ENCODE results near the gene MATN3. TPM values are rescaled to one million over a fixed set of nuclear protein-coding genes. Genes with fewer than 3 reads are reported as not detected.

The MATN3 gene
- total and polyA plus RNA-seq, 9 of the 15 experiments (the other 6 are each of a cell fraction or from before 2014, with no cell fraction given), result not detected

- Histone ChIP-seq H3K4me2 (ENCODE audit: insufficient read depth, low read length) (0 out of 2 replicates have a peak overlapping the region, but pooled peaks have one; percentile 13), H3K27ac (ENCODE audit: extremely low read depth, low read depth, low read length) (no peak overlapping the region), H3K79me2 (ENCODE audit: control insufficient read depth, insufficient read depth, low read length) (no peaks in the 10 kb centered on the region), H3K4me1 (replicated peaks in 1 of 2; ENCODE audit: control insufficient read depth in 2 of 2, insufficient read depth in 2 of 2, low read length in 2 of 2) (peaks cover 0 to 11% of the 10 kb centered on the region in 2 experiments; a peak in 2 of 5 replicates), H3K27me3 (ENCODE audit: control insufficient read depth in 2 of 2, insufficient read depth in 2 of 2, low read length in 2 of 2) (peaks cover 21 to 37% of the 10 kb centered on the region in 2 experiments), H3K9me3 (replicated peaks; ENCODE audit: control insufficient read depth, insufficient read depth, low read depth, low read length) (0 out of 2 replicates have a peak, but pooled peaks cover 2% of the 10 kb centered on the region), H3K36me3 (ENCODE audit: control insufficient read depth, insufficient read depth, low read length) (no peaks in the 10 kb centered on the region), H3K9ac (ENCODE audit: insufficient read depth in 1 of 2, low read depth in 2 of 2, low read length in 2 of 2) (no peak overlapping the region), H3K9me1 (ENCODE audit: control insufficient read depth, insufficient read depth, low read length) (no peaks in the 10 kb centered on the region), H2AFZ (ENCODE audit: low read depth, low read length) (no peak overlapping the region), H4K20me1 (replicated peaks; ENCODE audit: control insufficient read depth, insufficient read depth, low read length) (no peaks in the 10 kb centered on the region), H3K4me3 (no peak overlapping the region)
- DNase-seq (ENCODE audit: extremely low read depth in 1 of 4, low spot score in 3 of 4) (no peak), FAIRE-seq (no peak), ATAC-seq (no peak)
- in situ Hi-C loops (cut with MboI), result no loop called here
- no TSS peak for BruUV-seq (replicated peaks)
- POLR2A ChIA-PET, result interaction anchor here (0.7 to 0.9 kb wide), 4 partner anchors 8 to 79 kb away, joined by 3 to 5 read pairs (median 4); no protein-coding TSS in a partner anchor
- intact Hi-C loops (cut with micrococcal nuclease), result no loop called here
- WGBS (ENCODE audit: insufficient coverage, low coverage, missing lambda C conversion rate), result 18% methylated on average over 14 of the region's 14 CpGs
- TF ChIP-seq EGR1 (conservative IDR thresholded peaks at IDR 0.05) (no peak), ZNF274 (IDR thresholded peaks at IDR 0.05; ENCODE audit: borderline replicate concordance, low read depth, low read length) (no peak)
- CTCF ChIA-PET (ENCODE audit: low intra/inter-chr PET ratio), result no interaction called here
Observed at GRCh38 chr2:20011276-20012031, 1.0 kb downstream of the MATN3 start.

GRCh38 chr2:20008703-20009102 lies 3.8 kb downstream of the MATN3 start:
- H3K9me3 ChIP-seq (replicated peaks; ENCODE audit: control insufficient read depth, insufficient read depth, low read depth, low read length), result no peaks in the 10 kb centered on the region
- peaks cover 0 to 11% of the 10 kb centered on the region in 2 experiments; a peak in 2 of 5 replicates for H3K4me1 ChIP-seq (replicated peaks in 1 of 2; ENCODE audit: control insufficient read depth in 2 of 2, insufficient read depth in 2 of 2, low read length in 2 of 2)
- in situ Hi-C loops (cut with MboI) (loop anchor here (5.0 kb wide), 1 partner anchor 84 kb away; no protein-coding TSS in a partner anchor), intact Hi-C loops (cut with micrococcal nuclease) (no loop called here)
- CTCF ChIA-PET (ENCODE audit: low intra/inter-chr PET ratio), result no interaction called here
- H3K9ac ChIP-seq (ENCODE audit: insufficient read depth in 1 of 2, low read depth in 2 of 2, low read length in 2 of 2), result no peak overlapping the region
- H4K20me1 ChIP-seq (replicated peaks; ENCODE audit: control insufficient read depth, insufficient read depth, low read length), result no peaks in the 10 kb centered on the region
- BruUV-seq (replicated peaks), result no TSS peak
- H3K79me2 ChIP-seq (ENCODE audit: control insufficient read depth, insufficient read depth, low read length), result no peaks in the 10 kb centered on the region
- FAIRE-seq, result no peak
- H3K4me3 ChIP-seq, result no peak overlapping the region
- WGBS (ENCODE audit: insufficient coverage, low coverage, missing lambda C conversion rate), result 7% methylated on average over 5 of the region's 5 CpGs
- no peak overlapping the region for H3K4me2 ChIP-seq (ENCODE audit: insufficient read depth, low read length)
- H3K27me3 ChIP-seq (ENCODE audit: control insufficient read depth in 2 of 2, insufficient read depth in 2 of 2, low read length in 2 of 2), result peaks cover 21 to 50% of the 10 kb centered on the region in 2 experiments
- no peak for ATAC-seq
- no peak overlapping the region for H2AFZ ChIP-seq (ENCODE audit: low read depth, low read length)
- no peak overlapping the region for H3K27ac ChIP-seq (ENCODE audit: extremely low read depth, low read depth, low read length)
- POLR2A ChIA-PET, result no interaction called here
- DNase-seq (ENCODE audit: extremely low read depth in 1 of 4, low spot score in 3 of 4), result no peak
- H3K36me3 ChIP-seq (ENCODE audit: control insufficient read depth, insufficient read depth, low read length), result no peaks in the 10 kb centered on the region
- H3K9me1 ChIP-seq (ENCODE audit: control insufficient read depth, insufficient read depth, low read length), result no peaks in the 10 kb centered on the region
- TF ChIP-seq ZKSCAN1 (IDR thresholded peaks at IDR 0.05; ENCODE audit: low read depth, low read length), result no peak
- no peak for TF ChIP-seq POLR3A (IDR thresholded peaks at IDR 0.05; ENCODE audit: borderline replicate concordance, extremely low read depth, insufficient read depth, insufficient read length)
- TF ChIP-seq TEAD4 (IDR thresholded peaks at IDR 0.05; ENCODE audit: low read length), result no peak
- no peak for TF ChIP-seq TEAD4 (CRISPR knock-in tag; IDR thresholded peaks at IDR 0.05; ENCODE audit: borderline replicate concordance)
- no peak for TF ChIP-seq TRIM28 (IDR thresholded peaks at IDR 0.05)
- no peak for TF ChIP-seq HMG20A (CRISPR knock-in tag; conservative IDR thresholded peaks at IDR 0.05)
- no peak for TF ChIP-seq ILF3 (IDR thresholded peaks at IDR 0.05; ENCODE audit: borderline replicate concordance)
- TF ChIP-seq CTBP1 (IDR thresholded peaks at IDR 0.05; ENCODE audit: borderline replicate concordance), result no peak
- TF ChIP-seq CREB3 (tag; conservative IDR thresholded peaks at IDR 0.05; ENCODE audit: low read depth), result no peak
- no peak for TF ChIP-seq RBM39 (optimal IDR thresholded peaks at IDR 0.05; ENCODE audit: low read depth, low read length)
- TF ChIP-seq ZNF23 (CRISPR knock-in tag; IDR thresholded peaks at IDR 0.05), result no peak

All from K562 (cell line).